IMR-90 (cell line): ENCODE results near the gene LENEP. TPM values are rescaled to one million over a fixed set of nuclear protein-coding genes. Genes with fewer than 3 reads are reported as not detected.

Experiments used
- ATAC-seq: fragments of 200-7000 bp; cut with Tn5 transposase; 2 replicates; pipeline ENCODE4 v1.9.1; 2020; ENCODE audit warnings: low read depth, mild to moderate bottlenecking, moderate library complexity
- BruUV-seq: library from RNA; stranded (reverse); fragments of 400-500 nt; replicated peaks from 2 replicates; lab custom pipeline; 2021; lab: Mats Ljungman, UMichigan
- CTCF ChIA-PET: fragments of 300-600 bp; formaldehyde crosslinking; extraction: SDS; loops from one replicate; lab custom pipeline; 2021; ENCODE audit warnings: antibody characterized with exemption; lab: Yijun Ruan, JAX
- POLR2A ChIA-PET: fragments of 300-600 bp; sonication (Branson Sonifier 250); formaldehyde crosslinking; loops from one replicate; lab custom pipeline; 2022; ENCODE audit warnings: antibody characterized with exemption; ENCODE audit not compliant: unreplicated experiment; lab: Charles Lee
- DNase-seq: peaks from one replicate; pipeline ENCODE4 v3.0.0; 2013
- H2AFZ ChIP-seq: replicated peaks from 2 replicates; pipeline ENCODE3; 2013; ENCODE audit warnings: low read length, mild to moderate bottlenecking; ENCODE audit not compliant: poor library complexity
- H2AK5ac ChIP-seq: 2 replicates; pipeline ENCODE4 v1.6.1; 2013; ENCODE audit warnings: low read depth, low read length, inconsistent platforms
- H2AK9ac ChIP-seq: replicated peaks from 2 replicates; pipeline ENCODE3; 2013; ENCODE audit warnings: mild to moderate bottlenecking, low read depth, low read length, moderate library complexity; ENCODE audit not compliant: poor library complexity
- H2BK120ac ChIP-seq: 2 replicates; pipeline ENCODE4 v1.6.1; 2013; ENCODE audit warnings: low read depth, low read length, inconsistent platforms
- H2BK15ac ChIP-seq: 3 replicates; pipeline ENCODE4 v1.6.1; 2013; ENCODE audit warnings: low read depth, low read length, inconsistent platforms
- H2BK20ac ChIP-seq: 2 replicates; pipeline ENCODE4 v1.6.1; 2013; ENCODE audit warnings: low read depth, mild to moderate bottlenecking, inconsistent platforms, low read length, moderate library complexity
- H2BK5ac ChIP-seq: 2 replicates; pipeline ENCODE4 v1.6.1; 2013; ENCODE audit warnings: mild to moderate bottlenecking, low read depth, low read length, inconsistent platforms; ENCODE audit not compliant: poor library complexity, severe bottlenecking
- H3K14ac ChIP-seq: replicated peaks from 2 replicates; pipeline ENCODE4 v1.6.1; 2013; ENCODE audit warnings: low read depth, low read length, inconsistent platforms
- H3K18ac ChIP-seq: 2 replicates; pipeline ENCODE4 v1.6.1; 2013; ENCODE audit warnings: low read depth, low read length, control low read depth
- H3K23ac ChIP-seq: 2 replicates; pipeline ENCODE4 v1.6.1; 2013; ENCODE audit warnings: low read depth, low read length, inconsistent platforms
- H3K27ac ChIP-seq: 2 replicates; pipeline ENCODE4 v1.5.1; 2013; ENCODE audit warnings: mild to moderate bottlenecking, control low read depth, low read length; ENCODE audit not compliant: insufficient read depth
- H3K27me3 ChIP-seq: 2 replicates; pipeline ENCODE4 v1.6.1; 2013; ENCODE audit warnings: low read length; ENCODE audit not compliant: control insufficient read depth, insufficient read depth
- H3K36me3 ChIP-seq: 2 replicates; pipeline ENCODE4 v1.6.1; 2013; ENCODE audit warnings: low read length, mixed read lengths; ENCODE audit not compliant: control insufficient read depth, insufficient read depth
- H3K4ac ChIP-seq: 2 replicates; pipeline ENCODE4 v1.6.1; 2013; ENCODE audit warnings: low read depth, low read length, inconsistent platforms
- H3K4me1 ChIP-seq: 2 replicates; pipeline ENCODE4 v1.6.1; 2013; ENCODE audit warnings: low read length, mixed read lengths; ENCODE audit not compliant: control insufficient read depth, insufficient read depth
- H3K4me2 ChIP-seq: 2 replicates; pipeline ENCODE4 v1.6.1; 2013; ENCODE audit warnings: low read depth, mild to moderate bottlenecking, control low read depth, low read length, moderate library complexity
- H3K4me3 ChIP-seq: 2 replicates; pipeline ENCODE4 v1.5.1; 2013; ENCODE audit warnings: low read depth, mild to moderate bottlenecking, control low read depth, low read length, moderate library complexity; ENCODE audit not compliant: insufficient read depth
- H3K56ac ChIP-seq: 2 replicates; pipeline ENCODE4 v1.6.1; 2013; ENCODE audit warnings: low read length, inconsistent platforms; ENCODE audit not compliant: insufficient read depth; ENCODE audit errors: extremely low read depth
- H3K79me1 ChIP-seq, 2 experiments: 2 replicates each; pipeline ENCODE4 v1.6.1; 2013; ENCODE audit warnings: low read length in 2 of 2, inconsistent platforms in 1 of 2, low read depth in 1 of 2
- H3K9ac ChIP-seq: 2 replicates; pipeline ENCODE4 v1.6.1; 2013; ENCODE audit warnings: low read depth, low read length, control low read depth
- H3K9me1 ChIP-seq: 2 replicates; pipeline ENCODE4 v1.6.1; 2013; ENCODE audit warnings: low read length, inconsistent platforms; ENCODE audit not compliant: insufficient read depth
- H3K9me3 ChIP-seq: 2 replicates; pipeline ENCODE4 v1.6.1; 2013; ENCODE audit warnings: low read length; ENCODE audit not compliant: control insufficient read depth, insufficient read depth
- H4K20me1 ChIP-seq: 2 replicates; pipeline ENCODE4 v1.6.1; 2013; ENCODE audit warnings: low read length, inconsistent platforms; ENCODE audit not compliant: insufficient read depth
- H4K5ac ChIP-seq: 2 replicates; pipeline ENCODE4 v1.6.1; 2013; ENCODE audit warnings: mild to moderate bottlenecking, low read depth, low read length, control low read depth
- H4K8ac ChIP-seq, 2 experiments: 2 replicates each; pipeline ENCODE4 v1.6.1; 2013; ENCODE audit warnings: low read depth in 2 of 2, low read length in 2 of 2, control low read depth in 1 of 2, inconsistent platforms in 1 of 2
- H4K91ac ChIP-seq: 2 replicates; pipeline ENCODE4 v1.6.1; 2013; ENCODE audit warnings: low read depth, low read length, inconsistent platforms; ENCODE audit not compliant: insufficient read depth
- CHD1 ChIP-seq: IDR thresholded peaks from 2 replicates; pipeline ENCODE4 v1.6.1; 2012; ENCODE audit warnings: low read depth, low read length, improper control_type of control experiment
- WGBS, 2 experiments: methylation state at CpG; one replicate each; pipeline versions ENCODE4 v1.1.5 to v1.1.7; 2013; ENCODE audit warnings: missing lambda C conversion rate in 2 of 2; ENCODE audit not compliant: insufficient read length in 1 of 2; ENCODE audit errors: extremely low coverage in 2 of 2; 5-methylcytosine and 5-hydroxymethylcytosine counted together
- dilution Hi-C: fragments of 300-500 bp; cut with HindIII; formaldehyde crosslinking; loops from one replicate; pipeline ENCODE4 v1.14.3; 2018; ENCODE audit warnings: low sequenced_read_pairs; ENCODE audit not compliant: unreplicated experiment
- in situ Hi-C: fragments of 300-500 bp; cut with MboI; formaldehyde crosslinking; loops from 3 replicates; pipeline ENCODE4 v1.14.3; 2019; ENCODE audit warnings: low sequenced_read_pairs, inconsistent platforms, mixed read lengths
- intact Hi-C: fragments of 100-400 bp; cut with micrococcal nuclease; formaldehyde crosslinking; loops from 2 replicates; pipeline ENCODE4 v1.10.0; 2022
- polyA plus RNA-seq, 3 experiments: library from polyadenylated mRNA; depleted of rRNA; stranded (reverse); fragments of >200 nt; gene quantifications; 2 replicates each; pipeline ENCODE4 v1.2.3, GENCODE V29; 2012; ENCODE audit warnings: low replicate concordance in 1 of 3
- total RNA-seq: library from RNA; depleted of rRNA; stranded (reverse); fragments of >200 nt; gene quantifications from 2 replicates; pipeline ENCODE4 v1.2.3, GENCODE V29; 2012

The LENEP gene
- total and polyA plus RNA-seq, 2 of the 4 experiments (the other 2 are of a cell fraction): not detected

DNA sequence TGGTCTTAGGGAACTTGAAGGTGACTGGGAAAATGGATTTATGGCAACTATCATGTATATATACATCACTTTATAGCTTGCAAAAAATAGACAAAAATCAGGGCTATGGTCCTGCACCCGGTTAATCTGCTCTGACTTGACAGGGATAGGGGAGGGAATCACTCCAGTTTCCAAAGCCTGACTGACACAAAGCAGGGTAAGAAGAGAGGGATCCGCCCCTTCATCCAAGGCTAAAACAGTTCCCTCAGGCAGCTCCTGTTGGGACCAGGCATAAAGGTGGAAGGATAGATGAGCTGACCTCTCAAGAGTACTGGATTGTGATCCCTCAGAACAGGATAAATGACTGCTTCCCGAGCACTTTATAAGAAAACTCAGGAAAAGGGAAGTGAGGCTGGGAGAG, 38.8 kb upstream of the LENEP start:
- Histone ChIP-seq H3K18ac (no peak overlapping the region), H3K79me1 (peaks cover 8 to 43% of the 10 kb centered on the region in 2 experiments; a peak in 3 of 4 replicates), H3K4me2 (peak overlapping the region; percentile 90; the same call in 1 of the 2 replicates), H2BK20ac (no peak overlapping the region), H3K9ac (peak overlapping the region; percentile 20; the same call in 1 of the 2 replicates), H4K20me1 (peaks cover 14% of the 10 kb centered on the region), H4K8ac (no peak overlapping the region), H3K9me1 (peaks cover 9% of the 10 kb centered on the region), H2BK15ac (no peak overlapping the region), H2BK5ac (no peak overlapping the region), H3K36me3 (peaks cover 18% of the 10 kb centered on the region), H3K4ac (no peak overlapping the region), H2AK9ac (no peak overlapping the region), H4K5ac (no peak overlapping the region), H4K91ac (no peak overlapping the region), H2AK5ac (no peak overlapping the region), H3K14ac (no peak overlapping the region), H3K27ac (no peak overlapping the region), H2BK120ac (no peak overlapping the region), H3K9me3 (no peaks in the 10 kb centered on the region), H3K56ac (no peak overlapping the region), H3K4me1 (peaks cover 11% of the 10 kb centered on the region), H2AFZ (no peak overlapping the region), H3K23ac (no peak overlapping the region; the same call in 1 of the 2 replicates), H3K27me3 (no peaks in the 10 kb centered on the region), H3K4me3 (no peak overlapping the region)
- no peak for ATAC-seq
- ChIA-PET CTCF (no interaction called here), POLR2A (no interaction called here)
- BruUV-seq: no TSS peak
- no peak for DNase-seq
- intact Hi-C loops: no loop called here
- TF ChIP-seq CHD1: no peak
- dilution Hi-C loops: no loop called here
- WGBS, 2 experiments: no CpG with 5 or more reads among the region's 3 CpGs
- in situ Hi-C loops: loop anchor here (10.0 kb wide), 1 partner anchor 100 kb away; the partner anchor contains the start of gene ADAM15
